GOT3 (cell line): ENCODE data around the gene RNF208.

Experiments
- DNase-seq: peaks from one replicate; lab custom pipeline; 2025; ENCODE audit warnings: mixed read lengths; lab: John Stamatoyannopoulos, UW

Gene RNF208

DNA sequence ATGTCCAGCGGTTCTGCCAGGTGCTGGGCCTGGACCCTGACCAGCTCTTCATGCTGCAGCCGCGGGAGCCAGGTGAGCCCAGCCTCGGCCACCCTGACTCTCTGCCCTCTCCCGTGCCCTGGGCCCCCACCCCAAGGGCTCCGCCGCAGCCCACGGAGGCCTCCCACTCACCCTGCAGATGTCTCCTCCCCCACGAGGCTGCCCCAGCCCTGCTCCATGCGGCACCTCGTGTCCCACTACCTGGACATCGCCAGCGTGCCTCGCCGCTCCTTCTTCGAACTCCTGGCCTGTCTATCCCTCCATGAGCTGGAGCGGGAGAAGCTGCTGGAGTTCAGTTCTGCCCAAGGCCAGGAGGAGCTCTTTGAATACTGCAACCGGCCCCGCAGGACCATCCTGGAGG, 7.4 kb downstream of the RNF208 start:
- no peak for DNase-seq

DNA sequence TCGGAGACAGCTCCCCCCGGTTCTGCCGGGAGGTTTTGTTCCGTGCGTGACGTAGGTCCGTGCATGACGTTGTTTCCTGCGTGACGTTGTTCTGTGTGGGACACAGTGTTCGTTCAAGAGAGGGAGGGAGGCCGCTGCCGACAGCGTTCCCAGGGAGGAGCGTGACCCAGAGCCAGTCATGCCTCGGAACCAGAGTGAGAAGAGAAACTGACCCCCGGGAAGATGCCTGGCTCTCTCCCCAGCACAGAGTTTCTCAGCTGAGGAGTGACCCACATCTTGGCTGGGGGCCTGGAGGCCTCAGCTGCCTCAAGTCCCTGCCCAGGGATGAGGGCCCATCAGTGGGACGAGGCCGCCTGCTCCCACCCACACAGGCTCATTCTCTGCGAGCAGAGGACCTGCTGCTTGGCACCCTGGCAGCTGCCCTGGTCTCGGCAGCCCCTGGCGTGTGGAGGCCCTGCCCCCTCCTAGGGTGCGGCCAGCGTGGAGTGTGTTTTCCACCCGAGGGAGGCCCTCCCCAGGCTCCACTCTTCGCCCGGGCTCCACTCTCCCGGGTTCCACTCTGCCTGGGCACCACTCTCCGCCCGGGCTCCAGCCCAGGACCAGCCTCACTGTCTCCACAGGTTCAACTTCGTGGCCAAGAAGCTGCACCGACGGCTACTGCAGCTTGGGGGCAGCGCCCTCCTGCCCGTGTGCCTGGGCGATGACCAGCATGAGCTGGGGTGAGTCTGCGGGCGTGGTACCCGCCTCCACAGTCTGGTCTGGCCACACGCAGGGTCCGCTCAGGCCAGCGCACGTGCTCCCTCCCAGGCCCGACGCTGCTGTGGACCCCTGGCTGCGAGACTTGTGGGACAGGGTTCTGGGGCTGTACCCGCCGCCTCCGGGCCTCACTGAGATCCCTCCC, 8.6 kb downstream of the RNF208 start:
- DNase-seq: no peak

DNA sequence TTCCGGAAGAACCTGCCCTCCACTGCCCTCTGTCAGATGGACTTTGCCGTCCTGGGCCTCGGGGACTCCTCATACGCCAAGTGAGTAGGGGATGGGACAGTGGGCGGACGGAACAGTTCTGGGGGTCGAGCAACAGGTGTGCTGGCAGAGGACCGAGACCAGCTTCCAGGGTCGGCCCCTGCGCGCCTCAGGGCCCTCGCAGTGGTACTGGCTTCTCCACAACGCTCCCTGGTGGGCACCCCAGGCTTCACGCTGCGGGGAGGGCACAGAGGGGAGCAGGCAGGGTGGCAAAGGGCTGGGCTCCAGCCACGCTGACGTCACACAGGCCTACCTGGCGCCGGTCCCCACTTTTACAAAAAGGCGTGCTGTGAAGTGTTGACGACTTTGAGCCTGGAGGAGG, 9.5 kb downstream of the RNF208 start:
- DNase-seq: no peak

DNA sequence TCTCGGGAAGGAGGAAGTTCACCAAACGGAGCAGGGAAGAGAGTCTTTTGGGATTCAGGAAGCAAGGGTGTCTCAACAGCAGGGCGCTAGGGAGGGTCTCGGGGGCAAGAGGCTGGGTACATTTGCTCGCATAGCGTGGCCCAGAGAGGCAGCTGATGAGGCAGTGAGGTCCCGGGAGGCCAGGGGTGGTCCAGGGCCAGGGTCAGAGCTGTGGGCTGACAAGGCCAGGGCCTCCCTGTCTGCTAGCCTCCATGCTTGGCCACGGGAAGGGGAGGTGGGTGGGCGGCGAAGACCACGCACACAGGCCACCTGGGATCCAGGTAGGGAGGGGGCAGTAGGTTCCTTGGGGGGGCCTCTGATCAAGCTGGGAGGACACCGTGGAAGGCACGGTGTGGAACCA, 10.5 kb downstream of the RNF208 start:
- no peak for DNase-seq

DNA sequence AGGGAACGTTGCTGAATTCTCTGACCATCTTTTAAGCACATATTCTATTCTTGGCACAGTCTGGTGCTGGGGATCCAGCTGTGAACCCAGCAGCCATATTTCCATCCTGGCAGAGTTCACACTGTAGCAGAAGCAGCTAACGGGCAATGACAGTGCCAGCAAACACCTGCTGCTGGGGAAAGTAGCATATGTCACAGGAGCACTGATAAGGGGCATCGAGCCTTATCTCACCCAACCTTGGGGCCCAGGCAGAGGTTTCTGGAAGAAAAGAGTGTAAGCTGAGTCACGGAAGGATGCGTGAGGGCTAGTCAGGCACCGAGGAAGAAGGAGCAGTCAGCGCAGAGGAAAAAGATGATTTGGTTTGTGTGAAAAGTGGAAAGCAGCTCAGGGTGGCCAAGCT, 15.4 kb downstream of the RNF208 start:
- no peak for DNase-seq

DNA sequence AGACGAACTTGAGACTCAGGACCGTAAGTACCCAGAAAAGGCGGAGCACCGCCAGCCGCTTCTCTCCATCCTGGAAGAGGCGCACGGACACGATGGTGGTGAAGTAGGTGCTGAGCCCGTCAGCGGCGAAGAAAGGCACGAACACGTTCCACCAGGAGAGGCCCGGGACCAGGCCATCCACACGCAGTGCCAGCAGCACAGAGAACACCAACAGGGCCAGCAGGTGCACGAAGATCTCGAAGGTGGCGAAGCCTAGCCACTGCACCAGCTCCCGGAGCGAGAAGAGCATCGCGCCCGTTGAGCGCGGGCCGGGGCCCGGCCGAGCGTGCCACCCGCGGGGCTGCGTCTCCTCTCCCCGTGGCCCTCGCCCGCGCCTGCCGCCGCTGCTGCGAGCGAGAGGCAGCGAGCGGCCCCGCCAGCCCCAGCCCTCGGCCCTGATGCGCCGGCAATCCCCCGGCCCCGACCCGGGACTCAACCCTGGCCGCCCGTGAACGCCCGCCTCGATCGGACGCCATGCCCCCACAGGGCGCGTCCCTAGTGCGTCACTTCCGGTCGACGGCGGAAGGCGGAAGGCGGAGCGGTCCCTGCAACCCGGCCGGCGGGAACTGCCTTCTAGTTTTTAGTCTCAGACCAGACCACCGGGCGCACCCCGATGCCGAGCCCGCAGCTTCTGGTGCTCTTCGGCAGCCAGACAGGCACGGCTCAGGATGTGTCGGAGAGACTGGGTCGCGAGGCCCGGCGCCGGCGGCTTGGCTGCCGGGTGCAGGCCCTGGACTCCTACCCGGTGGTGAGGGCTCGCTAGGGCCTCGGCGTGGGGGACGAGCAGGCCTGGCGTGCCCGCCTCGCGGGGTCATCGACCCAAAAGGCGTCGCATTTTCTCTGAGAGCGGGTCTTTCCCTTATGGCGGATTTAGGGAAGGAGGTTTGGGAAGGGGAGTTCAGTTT, 16.6 kb downstream of the RNF208 start, which contains the start of the genes NDOR1 and TMEM203:
Gene NDOR1, plus strand, starts transcription at position 575 of the 944 bp plus-strand sequence. Its CDS starts 78 bp downstream, at position 653.
Gene TMEM203, minus strand, starts transcription at position 523 of the 944 bp plus-strand sequence. Its CDS starts 234 bp downstream, at position 289.
- peak; percentile 40 for DNase-seq

DNA sequence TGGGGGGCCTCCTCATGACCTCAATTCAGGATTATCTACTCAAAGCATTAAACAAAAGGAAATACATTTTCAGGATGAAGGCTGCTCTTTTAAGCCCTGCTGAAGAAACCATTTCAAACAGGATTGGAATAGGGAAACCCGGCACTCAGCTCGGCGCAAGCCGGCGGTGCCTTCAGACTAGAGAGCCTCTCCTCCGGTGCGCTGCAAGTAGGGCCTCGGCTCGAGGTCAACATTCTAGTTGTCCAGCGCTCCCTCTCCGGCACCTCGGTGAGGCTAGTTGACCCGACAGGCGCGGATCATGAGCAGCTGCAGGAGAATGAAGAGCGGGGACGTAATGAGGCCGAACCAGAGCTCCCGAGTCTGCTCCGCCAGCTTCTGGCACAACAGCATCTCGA, 17.3 kb downstream of the RNF208 start:
- DNase-seq: no peak

DNA sequence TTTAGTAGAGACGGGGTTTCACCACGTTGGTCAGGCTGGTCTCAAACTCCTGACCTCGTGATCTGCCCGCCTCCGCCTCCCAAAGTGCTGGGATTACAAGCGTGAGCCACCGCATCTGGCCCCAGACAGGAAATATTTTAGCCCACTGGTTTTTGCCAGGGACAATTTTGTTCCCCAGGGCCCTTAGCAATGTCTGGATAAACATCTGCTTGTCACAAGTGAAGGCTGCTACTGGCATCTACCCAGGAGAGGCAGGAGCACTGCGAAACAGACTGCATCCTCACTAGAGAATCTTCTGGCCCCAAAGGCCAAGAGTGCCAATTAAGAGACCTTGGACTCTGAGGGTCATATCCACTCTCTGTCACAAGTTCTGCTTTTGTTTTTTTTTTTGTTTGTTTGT, 19.1 kb downstream of the RNF208 start:
- no peak for DNase-seq

DNA sequence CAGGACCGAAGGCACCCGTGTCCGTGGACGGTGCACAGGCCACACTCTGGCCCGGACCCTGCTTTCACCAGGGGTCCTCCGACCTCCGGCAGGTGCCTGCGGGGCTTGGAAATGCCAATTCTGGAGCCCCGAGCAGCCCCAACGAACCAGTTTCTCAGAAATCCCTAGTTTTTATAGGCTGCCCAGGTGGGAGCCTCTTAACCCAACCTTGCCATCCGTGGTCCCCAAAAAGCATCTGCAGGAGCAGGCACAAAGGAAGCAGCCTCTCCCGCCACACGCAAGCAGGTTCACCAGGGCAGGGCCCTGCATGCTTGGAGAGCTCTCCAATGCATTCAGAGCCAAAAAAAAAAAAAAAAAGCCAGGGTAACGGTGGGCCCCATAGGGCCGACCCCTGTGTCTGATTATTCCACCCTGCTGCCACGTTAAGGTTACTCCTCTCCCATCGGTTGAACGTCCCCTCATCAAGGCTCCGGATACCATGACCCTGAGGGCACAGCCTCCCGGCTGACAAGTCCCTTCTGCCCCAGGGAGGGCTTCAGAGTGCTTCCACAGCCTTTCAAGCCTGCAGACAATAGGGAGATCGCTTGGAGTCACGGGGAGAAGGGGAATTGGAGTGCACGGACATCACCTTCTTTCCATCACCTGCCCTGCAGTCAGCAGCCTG, 20.7 kb downstream of the RNF208 start:
- no peak for DNase-seq

DNA sequence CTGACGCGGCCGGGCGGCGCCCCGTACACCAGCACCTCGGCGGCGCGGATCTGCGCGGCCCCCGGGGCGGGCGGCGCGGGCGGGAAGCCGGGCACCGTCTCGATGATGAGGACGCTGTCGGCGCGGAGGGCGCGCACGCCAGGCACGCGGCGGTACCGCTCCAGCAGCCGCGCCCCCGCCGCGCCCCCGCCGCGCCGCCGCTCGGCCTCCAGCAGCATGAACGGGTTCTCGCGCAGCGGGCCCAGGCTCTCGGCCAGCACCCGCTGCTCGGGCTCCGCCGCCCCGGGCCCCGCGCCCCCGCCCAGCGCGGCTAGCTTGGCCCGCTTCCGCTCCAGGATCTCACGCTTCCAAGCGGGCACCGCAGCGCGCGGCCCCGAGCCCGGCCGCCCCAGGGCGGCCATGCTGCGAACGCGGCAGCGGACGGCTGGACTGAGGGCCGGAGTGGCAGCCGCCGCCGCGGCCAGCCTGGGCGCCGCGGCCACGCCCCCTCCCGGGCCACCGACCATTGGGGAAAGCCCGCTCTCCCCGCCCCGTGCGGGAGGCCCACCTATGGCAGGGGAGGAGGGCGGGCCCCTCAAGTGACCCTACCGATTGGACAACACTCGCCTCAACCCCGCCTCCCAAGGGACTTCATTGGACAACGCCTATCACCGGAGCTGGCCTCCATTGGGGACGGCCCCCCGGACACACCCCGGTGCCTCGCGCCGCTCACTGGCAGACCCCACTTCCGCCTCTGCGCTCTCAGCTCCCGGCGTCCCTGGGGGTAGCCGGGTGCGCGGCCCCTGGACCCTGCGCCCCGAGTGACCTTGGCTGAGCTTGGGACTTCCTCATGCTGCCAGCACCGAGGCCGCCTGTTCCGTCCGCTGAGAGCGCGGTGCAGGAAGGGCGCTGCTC, 21.5 kb downstream of the RNF208 start, which contains the start of gene TPRN:
Gene TPRN, minus strand, starts transcription at position 431 of the 894 bp plus-strand sequence. Its CDS starts 30 bp downstream, at position 401.
- peak; percentile 94 for DNase-seq

DNA sequence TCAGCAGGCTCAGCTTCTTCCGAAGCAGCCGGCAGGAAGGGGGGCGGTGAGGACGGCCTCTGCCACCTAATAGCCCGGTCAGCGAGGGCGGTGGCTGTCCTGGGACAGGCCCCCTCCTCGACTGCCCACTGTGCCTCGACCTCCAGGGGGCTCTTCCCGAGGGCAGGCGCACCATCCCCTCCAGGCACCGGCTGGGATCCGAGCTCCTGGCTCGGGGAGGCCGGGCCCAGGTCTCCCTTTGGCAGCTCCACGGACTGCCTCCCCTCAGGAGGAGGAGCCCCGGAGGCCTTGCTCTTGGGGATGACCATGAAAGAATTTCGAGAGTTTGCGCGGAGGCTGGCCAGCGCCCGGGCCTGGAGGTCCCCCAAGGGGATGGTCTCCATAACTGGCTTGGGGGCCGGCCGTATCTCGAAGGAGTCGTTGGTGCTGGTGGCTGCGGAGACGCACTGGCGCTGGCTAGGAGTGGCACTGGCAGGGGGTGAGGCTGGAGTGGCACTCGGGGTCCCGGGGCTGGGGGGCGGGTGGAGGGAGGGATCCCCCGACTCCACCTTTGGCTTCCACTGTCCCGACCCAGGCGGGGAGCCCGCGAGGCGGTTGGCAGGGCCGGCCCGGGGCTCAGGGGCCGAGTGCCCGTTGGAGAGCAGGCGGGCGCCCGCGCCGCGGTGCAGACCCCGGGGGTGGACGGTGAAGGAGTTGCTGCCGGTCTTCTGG, 22.5 kb downstream of the RNF208 start:
- no peak for DNase-seq

DNA sequence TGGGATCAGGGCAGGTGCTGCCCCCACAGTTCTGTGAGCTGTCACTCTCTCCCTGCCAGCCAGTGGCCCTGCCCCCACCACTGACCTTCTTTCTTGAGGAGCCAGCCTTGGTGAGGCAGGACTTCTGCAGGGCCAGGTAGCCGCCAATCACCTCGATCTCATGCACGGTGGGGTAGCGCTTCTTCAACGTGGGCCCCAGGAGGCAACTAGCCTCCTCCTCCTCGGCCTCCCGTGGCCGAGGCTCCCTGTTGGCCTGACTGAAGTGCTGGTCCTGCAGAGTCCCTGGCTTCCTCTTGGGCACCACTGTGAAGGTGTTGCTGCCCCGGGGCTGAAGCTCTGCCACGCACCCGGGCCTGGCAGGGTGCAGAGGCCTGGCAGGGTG, 23.1 kb downstream of the RNF208 start:
- no peak for DNase-seq

DNA sequence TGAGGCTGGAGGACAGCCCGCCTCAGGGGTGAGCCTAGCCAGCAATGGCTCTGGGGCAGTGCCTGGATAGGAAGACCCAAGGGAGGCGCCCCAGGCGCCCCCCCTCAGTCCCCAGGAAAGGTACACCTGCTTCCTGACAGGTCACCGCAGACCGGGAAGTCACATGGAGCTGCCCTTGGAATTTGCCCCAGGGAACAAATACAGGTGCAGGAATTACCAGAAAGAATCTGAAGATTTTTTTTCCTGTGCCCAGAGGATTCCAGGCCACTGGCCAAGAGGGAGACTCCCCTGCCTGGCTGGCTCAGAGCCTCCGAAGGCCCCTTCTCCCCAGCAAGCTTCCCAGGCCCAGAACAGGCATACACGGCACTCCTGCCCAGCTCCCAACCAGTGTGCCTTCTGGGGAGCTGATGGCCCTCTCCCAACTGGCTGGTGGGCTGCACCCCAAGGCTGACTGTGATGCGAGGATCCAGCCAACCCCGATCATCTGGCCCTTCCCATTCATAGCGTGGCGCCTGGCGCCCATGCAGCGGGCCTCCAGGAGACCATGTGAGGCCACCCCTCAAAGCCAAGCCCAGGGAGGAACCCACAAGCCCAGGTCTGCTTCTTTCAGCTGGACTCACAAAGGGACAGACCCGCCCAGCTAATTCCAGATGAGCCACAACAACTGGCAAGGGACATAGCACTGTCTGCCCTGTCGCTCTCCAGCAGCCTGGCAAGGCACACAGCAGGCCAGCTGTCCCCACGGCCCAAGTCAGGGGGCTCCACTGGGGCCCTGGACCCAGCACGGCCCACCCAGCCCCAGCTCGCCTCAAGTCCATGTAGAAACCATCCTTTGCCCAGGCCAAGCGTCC, 23.8 kb downstream of the RNF208 start:
- no peak for DNase-seq

DNA sequence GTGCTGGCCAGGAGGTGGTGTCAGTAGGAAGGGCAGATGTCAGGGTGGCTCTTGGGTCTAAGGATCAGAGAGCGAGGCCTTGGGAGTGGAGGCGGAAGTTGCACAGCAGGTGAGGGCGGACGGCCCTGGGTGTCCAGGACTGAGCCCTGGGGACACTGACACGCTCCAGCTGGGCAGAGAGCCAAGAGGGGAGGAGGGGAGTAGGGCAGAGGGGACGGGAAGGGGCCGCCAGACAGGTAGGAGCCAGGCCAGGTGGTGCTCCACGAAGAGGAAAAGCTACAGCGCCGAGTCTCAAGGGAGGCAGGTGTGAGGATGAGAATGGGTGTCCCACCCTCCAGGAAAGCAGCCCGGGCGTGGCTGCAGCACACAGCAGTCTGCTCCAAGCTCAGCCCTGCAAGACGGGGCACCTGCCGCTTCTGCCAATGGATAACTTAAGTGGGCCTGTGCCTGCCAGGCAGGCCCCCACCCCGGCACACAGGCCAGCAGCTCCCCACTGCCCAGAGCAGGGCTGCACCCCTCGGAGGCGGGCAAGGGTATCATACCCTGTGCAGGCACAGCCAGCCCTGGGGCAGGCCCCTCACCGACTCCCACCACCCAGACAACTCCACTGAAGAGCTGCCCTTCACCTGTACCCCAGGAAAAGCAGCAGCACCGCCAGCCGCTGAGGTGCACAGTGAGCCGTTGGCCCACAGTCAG, 26.4 kb downstream of the RNF208 start:
- no peak for DNase-seq

DNA sequence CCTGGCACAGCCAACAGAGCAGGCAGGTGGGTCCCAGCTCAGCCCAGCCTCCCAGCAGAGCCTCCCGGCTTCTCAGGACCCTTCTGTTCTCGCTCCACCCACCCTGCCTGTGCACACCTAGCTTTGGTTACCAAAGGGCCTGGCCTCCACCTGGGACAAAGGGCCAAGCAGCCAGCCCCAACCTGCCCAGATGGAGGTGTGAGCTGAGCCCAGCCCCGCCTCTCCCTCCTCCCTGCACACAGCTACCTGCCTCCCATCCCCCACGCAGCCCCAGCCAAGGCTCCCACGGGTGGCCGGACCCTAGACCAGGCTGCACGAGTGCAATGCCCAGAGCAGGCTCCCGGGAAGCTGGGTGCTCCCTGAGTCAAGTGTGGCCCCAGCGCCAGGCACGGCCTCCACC, 27.1 kb downstream of the RNF208 start:
- no peak for DNase-seq

DNA sequence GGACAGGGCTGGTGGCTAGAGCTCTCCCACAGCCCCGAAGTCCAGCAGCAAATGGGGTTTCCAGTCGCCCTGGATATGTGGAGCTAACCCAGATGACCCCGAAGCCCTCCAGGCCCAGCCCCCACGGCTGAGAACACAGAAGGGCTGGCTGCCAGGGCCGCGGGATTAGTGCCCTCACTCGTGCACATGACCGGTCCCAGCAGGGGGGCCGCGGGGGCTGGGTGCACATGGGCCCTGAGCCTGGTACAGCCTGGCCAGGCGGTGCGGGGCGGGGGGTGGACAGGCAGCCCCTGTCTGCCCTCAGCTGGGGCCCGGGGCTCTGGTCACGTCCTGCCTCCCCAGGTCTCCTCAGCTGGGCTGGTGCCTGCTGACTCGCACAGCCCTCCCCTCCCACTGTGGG, 27.7 kb downstream of the RNF208 start:
- no peak for DNase-seq

DNA sequence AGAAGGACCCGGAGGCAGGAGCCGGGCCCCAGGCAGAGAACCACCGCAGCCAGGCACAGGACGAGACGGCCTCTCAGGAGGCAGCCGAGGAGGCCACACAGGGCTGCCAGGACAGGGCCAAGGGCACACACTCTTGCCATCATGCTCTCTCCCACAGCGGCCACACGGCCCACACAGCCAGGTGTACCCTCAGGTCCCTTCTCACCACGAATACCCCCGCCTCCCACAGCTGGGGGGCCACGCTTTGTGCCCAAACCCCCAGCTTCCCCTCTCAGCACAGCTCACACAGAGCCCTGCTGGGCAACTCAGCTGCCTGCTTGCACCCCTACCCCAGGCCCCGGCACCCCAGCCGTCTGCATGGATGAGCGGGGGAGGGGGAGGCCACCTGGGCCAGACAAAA, 28.3 kb downstream of the RNF208 start:
- DNase-seq: no peak

DNA sequence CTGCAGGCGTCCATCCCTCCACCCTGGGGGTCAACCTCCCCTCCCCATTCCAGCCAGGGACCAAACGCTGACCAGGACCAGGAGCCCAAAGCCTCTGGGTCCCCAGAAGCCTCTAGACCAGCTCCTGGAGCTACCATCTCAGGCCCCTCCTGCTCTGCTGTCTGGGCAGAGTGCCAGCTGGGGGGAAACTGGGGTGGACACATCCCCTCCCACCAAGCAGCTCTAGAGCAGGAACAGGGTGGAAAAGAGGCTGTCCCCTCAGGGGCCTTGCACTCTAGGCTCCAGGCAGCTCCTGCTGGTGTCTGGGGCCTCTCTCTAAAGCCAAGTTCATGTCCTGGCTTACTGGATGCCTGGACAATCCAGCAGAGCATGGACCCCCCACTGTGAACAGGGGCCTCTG, 29.2 kb downstream of the RNF208 start:
- DNase-seq: no peak

DNA sequence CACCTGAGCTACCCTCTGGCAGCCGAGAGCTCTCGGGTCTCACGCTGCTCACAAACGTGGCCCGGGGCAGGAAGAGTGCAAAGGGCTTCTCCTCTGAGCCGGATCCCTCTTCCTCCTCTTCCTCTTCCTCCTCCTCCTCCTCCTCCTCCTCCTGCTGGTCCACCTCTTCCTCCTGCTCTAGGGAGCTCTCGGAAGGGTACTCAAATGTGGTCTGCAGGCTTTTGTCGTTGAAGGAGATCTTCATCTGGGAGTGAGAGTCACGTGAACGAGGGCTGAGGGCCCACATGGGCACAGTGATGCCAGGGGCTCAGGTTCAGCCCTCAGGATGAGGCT, 29.6 kb downstream of the RNF208 start:
- no peak for DNase-seq
